Neural progenitor cell (in vitro differentiated cells): ENCODE data around the gene ING5. TPM values are rescaled to one million over a fixed set of nuclear protein-coding genes. Genes with fewer than 3 reads are reported as not detected.

Experiments
- DNase-seq: peaks from one replicate; pipeline ENCODE4 v3.0.0-alpha.2; 2016; ENCODE audit warnings: low spot score
- H2AFZ ChIP-seq: fragments of 200-600 bp; sonication (generic); replicated peaks from 2 replicates; pipeline ENCODE4 v1.6.1; 2016; ENCODE audit warnings: antibody characterized with exemption
- H3F3A ChIP-seq: fragments of 200-600 bp; sonication (generic); 2 replicates; pipeline ENCODE4 v1.6.1; 2016; ENCODE audit warnings: antibody characterized with exemption, low read depth
- H3K27ac ChIP-seq: fragments of 200-600 bp; sonication (generic); 2 replicates; pipeline ENCODE4 v1.5.1; 2016; ENCODE audit warnings: mild to moderate bottlenecking
- H3K27me3 ChIP-seq: fragments of 200-600 bp; sonication (generic); 2 replicates; pipeline ENCODE4 v1.6.1; 2016; ENCODE audit warnings: mild to moderate bottlenecking, moderate library complexity
- H3K36me3 ChIP-seq: fragments of 200-600 bp; sonication (generic); 2 replicates; pipeline ENCODE4 v1.5.1; 2016
- H3K4me1 ChIP-seq: fragments of 200-600 bp; sonication (generic); 2 replicates; pipeline ENCODE4 v1.6.1; 2016; ENCODE audit warnings: mixed run types
- H3K4me2 ChIP-seq: fragments of 200-600 bp; sonication (generic); 2 replicates; pipeline ENCODE4 v1.6.1; 2016
- H3K4me3 ChIP-seq: fragments of 200-600 bp; sonication (generic); 2 replicates; pipeline ENCODE4 v1.5.1; 2016
- H3K79me2 ChIP-seq: fragments of 200-600 bp; sonication (generic); 2 replicates; pipeline ENCODE4 v1.6.1; 2016; ENCODE audit warnings: low read depth
- H3K9ac ChIP-seq: fragments of 200-600 bp; sonication (generic); 2 replicates; pipeline ENCODE4 v1.6.1; 2016
- H3K9me3 ChIP-seq: fragments of 200-600 bp; sonication (generic); 2 replicates; pipeline ENCODE4 v1.5.1; 2016; ENCODE audit warnings: low read depth
- H4K20me1 ChIP-seq: fragments of 200-600 bp; sonication (generic); 2 replicates; pipeline ENCODE4 v1.6.1; 2016; ENCODE audit warnings: low read depth
- H3K27ac Mint-ChIP-seq: 3 replicates; pipeline ENCODE4 v1.8.0; 2021; ENCODE audit warnings: mixed read lengths
- H3K27me3 Mint-ChIP-seq: 2 replicates; pipeline ENCODE4 v1.8.0; 2022; ENCODE audit warnings: low read depth, mild to moderate bottlenecking, inconsistent platforms, moderate library complexity, mixed read lengths; ENCODE audit not compliant: insufficient read depth
- H3K36me3 Mint-ChIP-seq: 3 replicates; pipeline ENCODE4 v1.8.0; 2021; ENCODE audit warnings: mixed read lengths
- H3K4me1 Mint-ChIP-seq: 3 replicates; pipeline ENCODE4 v1.8.0; 2021; ENCODE audit warnings: mixed read lengths
- H3K4me3 Mint-ChIP-seq: 3 replicates; pipeline ENCODE4 v1.8.0; 2021; ENCODE audit warnings: mild to moderate bottlenecking, moderate library complexity, mixed read lengths
- H3K9me3 Mint-ChIP-seq: 3 replicates; pipeline ENCODE4 v1.8.0; 2020; ENCODE audit warnings: mixed read lengths
- EZH2 ChIP-seq: fragments of 200-600 bp; sonication (generic); IDR thresholded peaks from 2 replicates; pipeline ENCODE4 v1.6.1; 2017; ENCODE audit warnings: antibody characterized with exemption, mild to moderate bottlenecking, moderate library complexity
- EZH2phosphoT487 ChIP-seq: fragments of 200-600 bp; sonication (generic); IDR thresholded peaks from 2 replicates; pipeline ENCODE4 v1.6.1; 2017; ENCODE audit warnings: antibody characterized with exemption
- total RNA-seq: library from RNA; depleted of rRNA; stranded (reverse); fragments of >200 nt; gene quantifications from 2 replicates; pipeline ENCODE4 v1.2.3, GENCODE V29; 2015; ENCODE audit warnings: low replicate concordance
- TF ChIP-seq, protein P1 (sequence below): fragments of 200-600 bp; sonication (generic); IDR thresholded peaks from 2 replicates; pipeline ENCODE4 v1.5.1; 2017; ENCODE audit warnings: antibody characterized with exemption, mild to moderate bottlenecking

ING5 gene
- total RNA-seq, 1 donor from 2014 or later, result 38.2 TPM

GRCh38 chr2:241743620-241744019, 41.8 kb downstream of the ING5 start:
- H2AFZ ChIP-seq, result no peak overlapping the region
- no peak overlapping the region for H3K9ac ChIP-seq
- peaks cover 9% of the 10 kb centered on the region for H3K9me3 Mint-ChIP-seq
- H3K4me3 ChIP-seq, result no peak overlapping the region
- no peak for DNase-seq
- TF ChIP-seq EZH2phosphoT487, result no peak
- no peak overlapping the region for H3K27ac ChIP-seq
- H3K4me1 ChIP-seq, result no peaks in the 10 kb centered on the region
- no peaks in the 10 kb centered on the region for H3K27me3 Mint-ChIP-seq
- H3K27me3 ChIP-seq, result no peaks in the 10 kb centered on the region
- no peaks in the 10 kb centered on the region for H3K79me2 ChIP-seq
- no peaks in the 10 kb centered on the region for H4K20me1 ChIP-seq
- no peak overlapping the region for H3K4me3 Mint-ChIP-seq
- peaks cover 25% of the 10 kb centered on the region for H3K36me3 Mint-ChIP-seq
- H3K4me2 ChIP-seq, result no peak overlapping the region
- no peak overlapping the region for H3K27ac Mint-ChIP-seq
- H3K9me3 ChIP-seq, result no peaks in the 10 kb centered on the region
- no peaks in the 10 kb centered on the region for H3K36me3 ChIP-seq
- H3K4me1 Mint-ChIP-seq, result no peaks in the 10 kb centered on the region
- H3F3A ChIP-seq, result no peaks in the 10 kb centered on the region

- no peak for DNase-seq
- no peaks in the 10 kb centered on the region for H3K4me1 Mint-ChIP-seq
- H3K36me3 Mint-ChIP-seq, result peaks cover 27% of the 10 kb centered on the region
- no peak overlapping the region for H3K9ac ChIP-seq
- no peak overlapping the region for H3K27ac Mint-ChIP-seq
- H3K27me3 ChIP-seq, result no peaks in the 10 kb centered on the region
- H3K9me3 ChIP-seq, result no peaks in the 10 kb centered on the region
- H3K4me3 ChIP-seq, result no peak overlapping the region
- H3K27me3 Mint-ChIP-seq, result no peaks in the 10 kb centered on the region
- no peak overlapping the region for H3K4me2 ChIP-seq
- no peaks in the 10 kb centered on the region for H4K20me1 ChIP-seq
- H3K79me2 ChIP-seq, result no peaks in the 10 kb centered on the region
- H3K36me3 ChIP-seq, result no peaks in the 10 kb centered on the region
- no peak overlapping the region for H2AFZ ChIP-seq
- no peak overlapping the region for H3K27ac ChIP-seq
- peaks cover 9% of the 10 kb centered on the region for H3K9me3 Mint-ChIP-seq
- no peak overlapping the region for H3K4me3 Mint-ChIP-seq
- no peaks in the 10 kb centered on the region for H3K4me1 ChIP-seq
- TF ChIP-seq, protein P1, sequence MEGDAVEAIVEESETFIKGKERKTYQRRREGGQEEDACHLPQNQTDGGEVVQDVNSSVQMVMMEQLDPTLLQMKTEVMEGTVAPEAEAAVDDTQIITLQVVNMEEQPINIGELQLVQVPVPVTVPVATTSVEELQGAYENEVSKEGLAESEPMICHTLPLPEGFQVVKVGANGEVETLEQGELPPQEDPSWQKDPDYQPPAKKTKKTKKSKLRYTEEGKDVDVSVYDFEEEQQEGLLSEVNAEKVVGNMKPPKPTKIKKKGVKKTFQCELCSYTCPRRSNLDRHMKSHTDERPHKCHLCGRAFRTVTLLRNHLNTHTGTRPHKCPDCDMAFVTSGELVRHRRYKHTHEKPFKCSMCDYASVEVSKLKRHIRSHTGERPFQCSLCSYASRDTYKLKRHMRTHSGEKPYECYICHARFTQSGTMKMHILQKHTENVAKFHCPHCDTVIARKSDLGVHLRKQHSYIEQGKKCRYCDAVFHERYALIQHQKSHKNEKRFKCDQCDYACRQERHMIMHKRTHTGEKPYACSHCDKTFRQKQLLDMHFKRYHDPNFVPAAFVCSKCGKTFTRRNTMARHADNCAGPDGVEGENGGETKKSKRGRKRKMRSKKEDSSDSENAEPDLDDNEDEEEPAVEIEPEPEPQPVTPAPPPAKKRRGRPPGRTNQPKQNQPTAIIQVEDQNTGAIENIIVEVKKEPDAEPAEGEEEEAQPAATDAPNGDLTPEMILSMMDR, result no peak
- TF ChIP-seq EZH2phosphoT487, result no peak
- no peak for TF ChIP-seq EZH2
- H3F3A ChIP-seq, result no peaks in the 10 kb centered on the region
Observed at GRCh38 chr2:241744028-241744754, 42.4 kb downstream of the ING5 start.

DNA sequence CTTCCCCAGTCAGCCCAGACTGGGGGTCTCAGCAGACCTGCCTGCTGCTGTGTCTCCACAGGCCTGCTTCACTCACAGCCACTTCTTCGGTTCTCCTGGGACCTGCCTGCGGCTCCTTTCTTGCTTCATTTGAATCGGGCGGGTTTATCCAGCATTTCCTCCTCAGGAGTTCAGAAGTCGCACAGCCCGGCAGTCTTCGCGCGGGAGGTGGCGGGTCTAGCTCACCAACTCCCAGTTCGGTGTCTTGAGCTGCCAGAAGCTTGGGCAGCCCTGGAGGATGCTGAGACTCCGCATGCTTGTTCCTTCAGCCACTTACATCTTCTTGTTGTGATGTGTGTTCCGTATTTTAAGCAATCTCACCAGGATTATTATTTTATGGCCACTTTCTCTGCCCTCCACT, 43.4 kb downstream of the ING5 start:
- Histone ChIP-seq H3K4me2 (no peak overlapping the region), H3F3A (no peaks in the 10 kb centered on the region), H3K9ac (no peak overlapping the region), H2AFZ (no peak overlapping the region), H4K20me1 (no peaks in the 10 kb centered on the region), H3K9me3 (no peaks in the 10 kb centered on the region), H3K36me3 (no peaks in the 10 kb centered on the region), H3K27me3 (no peaks in the 10 kb centered on the region), H3K79me2 (no peaks in the 10 kb centered on the region), H3K4me1 (no peaks in the 10 kb centered on the region), H3K27ac (no peak overlapping the region), H3K4me3 (no peak overlapping the region)
- Mint-ChIP-seq H3K27ac (no peak overlapping the region), H3K27me3 (peaks cover 2% of the 10 kb centered on the region), H3K9me3 (peaks cover 11% of the 10 kb centered on the region), H3K4me1 (no peaks in the 10 kb centered on the region), H3K4me3 (no peak overlapping the region), H3K36me3 (peaks cover 33% of the 10 kb centered on the region)
- TF ChIP-seq EZH2phosphoT487 (no peak), EZH2 (no peak)
- TF ChIP-seq, protein P1, result no peak
- DNase-seq, result no peak

GRCh38 chr2:241746084-241746483, 44.2 kb downstream of the ING5 start:
- Mint-ChIP-seq H3K4me1 (no peaks in the 10 kb centered on the region), H3K9me3 (peaks cover 11% of the 10 kb centered on the region), H3K36me3 (peaks cover 33% of the 10 kb centered on the region), H3K4me3 (no peak overlapping the region), H3K27me3 (peaks cover 2% of the 10 kb centered on the region), H3K27ac (no peak overlapping the region)
- no peaks in the 10 kb centered on the region for H3K79me2 ChIP-seq
- no peaks in the 10 kb centered on the region for H4K20me1 ChIP-seq
- no peak overlapping the region for H2AFZ ChIP-seq
- no peaks in the 10 kb centered on the region for H3K4me1 ChIP-seq
- H3K9ac ChIP-seq, result no peak overlapping the region
- DNase-seq, result no peak
- H3K27me3 ChIP-seq, result no peaks in the 10 kb centered on the region
- no peaks in the 10 kb centered on the region for H3K36me3 ChIP-seq
- no peak for TF ChIP-seq EZH2phosphoT487
- TF ChIP-seq EZH2, result no peak
- TF ChIP-seq, protein P1, result no peak
- H3K4me3 ChIP-seq, result no peak overlapping the region
- no peak overlapping the region for H3K4me2 ChIP-seq
- H3F3A ChIP-seq, result no peaks in the 10 kb centered on the region
- H3K9me3 ChIP-seq, result no peaks in the 10 kb centered on the region
- H3K27ac ChIP-seq, result no peak overlapping the region
